ACC112 (cell line): ENCODE measurements around the gene BRD7.
A peak's percentile ranks its signal among the peaks of the same experiment; 100 is the strongest.

Source experiments
- H2AFZ ChIP-seq: fragments of 200-600 bp; sonication (generic); one replicate; pipeline ENCODE4 v1.6.0; 2017; ENCODE audit warnings: antibody characterized with exemption, low read length; ENCODE audit not compliant: unreplicated experiment
- H3K27ac ChIP-seq: fragments of 200-600 bp; sonication (generic); 2 replicates; pipeline ENCODE4 v1.5.1; 2014; ENCODE audit warnings: low read depth, mild to moderate bottlenecking, antibody characterized with exemption, low read length, moderate library complexity
- H3K27me3 ChIP-seq: fragments of 200-600 bp; sonication (generic); 2 replicates; pipeline ENCODE4 v1.6.1; 2014; ENCODE audit warnings: mild to moderate bottlenecking, antibody characterized with exemption, low read length, moderate library complexity, mixed read lengths; ENCODE audit not compliant: insufficient read depth
- H3K36me3 ChIP-seq: fragments of 200-600 bp; sonication (generic); 2 replicates; pipeline ENCODE4 v1.6.1; 2016; ENCODE audit warnings: mild to moderate bottlenecking, antibody characterized with exemption, low read length, moderate library complexity, mixed read lengths; ENCODE audit not compliant: insufficient read depth
- H3K4me1 ChIP-seq: fragments of 200-600 bp; sonication (generic); one replicate; pipeline ENCODE4 v1.6.1; 2016; ENCODE audit warnings: low read length, mixed read lengths; ENCODE audit not compliant: insufficient read depth, unreplicated experiment, control insufficient read depth
- H3K4me3 ChIP-seq: fragments of 200-600 bp; sonication (generic); 2 replicates; pipeline ENCODE4 v1.5.1; 2014; ENCODE audit warnings: mild to moderate bottlenecking, low read depth, low read length
- H3K79me2 ChIP-seq: fragments of 200-600 bp; sonication (generic); one replicate; pipeline ENCODE4 v1.6.0; 2016; ENCODE audit warnings: low read length; ENCODE audit not compliant: control insufficient read depth, unreplicated experiment, insufficient read depth

BRD7 gene

GRCh38 chr16:50303041-50303604 is 65.7 kb downstream of the BRD7 start:
- no peaks in the 10 kb centered on the region for H3K36me3 ChIP-seq
- H3K27ac ChIP-seq: peak overlapping the region; percentile 36; the same call in 1 of the 2 replicates
- H3K4me1 ChIP-seq: peaks cover 33% of the 10 kb centered on the region

DNA sequence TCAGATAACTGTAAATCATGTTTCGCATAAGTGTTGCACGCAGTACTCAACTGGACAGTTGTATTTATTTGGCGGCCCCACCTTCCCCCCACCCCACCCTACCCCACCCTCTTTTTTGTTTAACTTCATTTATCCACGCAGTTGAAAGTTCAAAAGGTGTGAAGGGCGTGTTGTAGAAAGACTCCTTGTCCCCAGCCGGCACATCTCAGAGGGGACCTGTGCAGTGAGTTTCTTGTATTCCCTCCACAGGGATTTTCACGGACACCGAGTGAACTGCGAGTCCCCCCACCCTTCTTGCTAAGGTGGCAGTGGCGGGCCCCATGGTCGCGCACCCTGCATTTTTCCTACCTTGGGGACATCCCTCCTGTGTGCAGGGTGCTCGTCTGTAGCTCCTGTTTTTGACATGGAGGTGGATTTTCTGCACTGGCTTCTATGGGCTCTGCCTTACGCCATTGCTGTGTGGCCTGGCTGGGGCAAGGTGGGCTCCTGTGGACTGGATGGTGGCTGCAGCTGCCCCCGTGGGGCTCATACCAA is 66.2 kb downstream of the BRD7 start:
- no peak overlapping the region for H3K27ac ChIP-seq
- no peak overlapping the region for H2AFZ ChIP-seq
- H3K79me2 ChIP-seq: no peaks in the 10 kb centered on the region
- H3K27me3 ChIP-seq: no peaks in the 10 kb centered on the region
- no peak overlapping the region for H3K4me3 ChIP-seq
- peaks cover 30% of the 10 kb centered on the region for H3K4me1 ChIP-seq
- no peaks in the 10 kb centered on the region for H3K36me3 ChIP-seq

More at GRCh38 chr16:50303041-50303604, 65.7 kb downstream of the BRD7 start:
- no peaks in the 10 kb centered on the region for H3K79me2 ChIP-seq
- no peaks in the 10 kb centered on the region for H3K27me3 ChIP-seq
- no peak overlapping the region for H2AFZ ChIP-seq
- no peak overlapping the region for H3K4me3 ChIP-seq

DNA sequence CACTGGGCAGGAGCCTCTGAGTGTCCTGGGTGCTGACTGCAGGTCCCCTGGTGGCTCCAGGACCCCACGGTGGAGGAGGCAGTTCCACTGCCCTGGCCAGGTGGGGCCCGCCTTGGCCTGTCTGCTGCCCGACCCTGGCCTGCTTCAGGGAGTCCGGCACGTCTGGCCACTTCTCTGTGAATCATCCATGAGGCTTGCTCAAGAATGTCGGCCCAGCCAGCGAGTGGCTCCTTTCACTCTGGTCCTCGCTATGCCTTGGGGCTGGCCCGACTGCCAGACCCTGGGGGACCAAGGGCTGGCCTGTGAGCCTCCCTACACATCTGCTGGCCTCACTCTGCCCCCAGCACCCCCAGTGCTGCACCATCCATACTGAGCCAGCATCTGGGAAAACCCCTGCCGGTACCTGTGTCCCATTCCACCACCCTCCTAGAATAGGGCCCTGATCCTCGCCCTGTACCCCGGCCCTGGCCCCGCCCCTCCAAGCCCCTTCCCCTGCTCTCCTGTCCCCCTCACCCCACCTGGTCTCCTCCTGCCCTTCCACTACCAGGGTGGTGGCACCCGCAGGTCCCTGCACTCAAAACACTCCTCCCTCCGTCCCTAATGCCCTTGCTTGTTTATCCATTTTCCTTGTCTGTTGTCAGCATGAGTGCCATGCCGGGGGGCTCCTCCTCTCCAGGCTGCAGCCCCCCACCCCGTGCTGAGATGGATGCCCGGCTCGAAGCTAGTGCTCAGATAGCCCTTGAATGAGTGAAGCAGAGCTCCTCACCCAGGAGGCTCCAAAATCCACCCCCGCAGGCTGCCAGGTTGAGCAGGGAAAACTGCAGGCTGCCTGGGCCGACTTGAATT is 66.9 kb downstream of the BRD7 start:
- H3K27me3 ChIP-seq: no peaks in the 10 kb centered on the region
- no peaks in the 10 kb centered on the region for H3K36me3 ChIP-seq
- peaks cover 27% of the 10 kb centered on the region for H3K4me1 ChIP-seq
- H2AFZ ChIP-seq: no peak overlapping the region
- H3K4me3 ChIP-seq: no peak overlapping the region
- peak overlapping the region; percentile 61 for H3K27ac ChIP-seq
- no peaks in the 10 kb centered on the region for H3K79me2 ChIP-seq

DNA sequence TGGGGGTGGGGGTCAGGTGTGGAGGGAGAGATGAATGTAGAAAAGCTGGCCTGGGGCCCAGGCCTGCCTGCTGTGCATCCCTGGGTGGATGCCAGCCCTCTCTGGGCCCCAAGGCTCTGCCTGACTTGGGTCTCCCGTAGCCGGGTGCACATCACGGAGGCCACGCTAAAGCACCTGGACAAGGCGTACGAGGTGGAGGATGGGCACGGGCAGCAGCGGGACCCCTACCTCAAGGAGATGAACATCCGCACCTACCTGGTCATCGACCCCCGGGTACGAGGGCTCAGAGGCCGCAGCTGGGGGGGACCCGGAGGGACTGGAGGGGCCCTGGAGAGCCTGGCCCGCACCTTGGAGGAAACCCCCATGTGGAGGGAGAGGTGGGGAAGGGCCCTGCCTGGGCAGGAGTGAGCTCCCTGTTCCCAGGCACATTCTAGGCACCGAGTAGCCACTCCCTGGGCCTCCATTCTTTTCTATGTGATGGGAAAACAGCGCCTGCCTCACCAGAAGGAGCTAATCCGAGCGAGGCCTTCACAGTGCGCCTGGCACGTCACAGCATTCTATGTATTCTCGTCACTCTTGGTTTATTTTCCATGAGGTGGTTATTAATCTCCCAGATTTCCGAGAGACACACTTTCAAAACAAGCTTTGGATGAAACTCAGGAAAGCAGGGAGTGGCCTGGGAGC is 67.7 kb downstream of the BRD7 start:
- H3K79me2 ChIP-seq: no peaks in the 10 kb centered on the region
- peak overlapping the region; percentile 61 for H3K27ac ChIP-seq
- no peaks in the 10 kb centered on the region for H3K27me3 ChIP-seq
- no peaks in the 10 kb centered on the region for H3K36me3 ChIP-seq
- no peak overlapping the region for H2AFZ ChIP-seq
- no peak overlapping the region for H3K4me3 ChIP-seq
- peaks cover 27% of the 10 kb centered on the region for H3K4me1 ChIP-seq

DNA sequence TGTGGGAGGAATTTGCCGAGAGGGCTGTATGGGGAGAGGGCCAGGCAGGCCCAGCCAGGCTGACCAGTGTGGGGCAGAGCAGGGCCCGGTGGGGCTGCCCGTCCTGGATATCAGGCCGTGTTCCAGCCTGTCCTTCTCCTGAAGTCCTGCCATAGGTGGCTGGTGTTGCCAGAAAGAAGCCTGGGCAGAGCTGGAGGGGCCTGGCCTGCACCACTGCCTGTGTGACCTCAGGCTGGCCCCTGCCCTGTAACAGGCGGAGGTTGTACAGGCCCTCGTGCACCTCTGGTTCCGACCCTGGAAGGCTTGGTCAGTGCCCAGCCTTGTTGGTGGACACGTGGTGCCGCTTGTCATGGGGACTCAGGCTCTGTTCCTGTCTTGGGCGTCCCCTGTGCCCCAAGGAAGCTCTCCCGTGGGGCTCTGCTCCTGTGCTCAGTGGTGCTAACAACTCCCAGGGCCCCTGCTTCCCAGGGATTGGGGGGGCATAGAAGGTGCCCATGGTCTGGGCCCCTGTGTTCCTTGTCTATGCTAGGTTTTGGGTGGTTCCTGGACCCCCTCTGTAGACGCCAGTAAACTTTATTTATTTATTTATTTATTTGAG is 69.2 kb downstream of the BRD7 start:
- peaks cover 27% of the 10 kb centered on the region for H3K4me1 ChIP-seq

DNA sequence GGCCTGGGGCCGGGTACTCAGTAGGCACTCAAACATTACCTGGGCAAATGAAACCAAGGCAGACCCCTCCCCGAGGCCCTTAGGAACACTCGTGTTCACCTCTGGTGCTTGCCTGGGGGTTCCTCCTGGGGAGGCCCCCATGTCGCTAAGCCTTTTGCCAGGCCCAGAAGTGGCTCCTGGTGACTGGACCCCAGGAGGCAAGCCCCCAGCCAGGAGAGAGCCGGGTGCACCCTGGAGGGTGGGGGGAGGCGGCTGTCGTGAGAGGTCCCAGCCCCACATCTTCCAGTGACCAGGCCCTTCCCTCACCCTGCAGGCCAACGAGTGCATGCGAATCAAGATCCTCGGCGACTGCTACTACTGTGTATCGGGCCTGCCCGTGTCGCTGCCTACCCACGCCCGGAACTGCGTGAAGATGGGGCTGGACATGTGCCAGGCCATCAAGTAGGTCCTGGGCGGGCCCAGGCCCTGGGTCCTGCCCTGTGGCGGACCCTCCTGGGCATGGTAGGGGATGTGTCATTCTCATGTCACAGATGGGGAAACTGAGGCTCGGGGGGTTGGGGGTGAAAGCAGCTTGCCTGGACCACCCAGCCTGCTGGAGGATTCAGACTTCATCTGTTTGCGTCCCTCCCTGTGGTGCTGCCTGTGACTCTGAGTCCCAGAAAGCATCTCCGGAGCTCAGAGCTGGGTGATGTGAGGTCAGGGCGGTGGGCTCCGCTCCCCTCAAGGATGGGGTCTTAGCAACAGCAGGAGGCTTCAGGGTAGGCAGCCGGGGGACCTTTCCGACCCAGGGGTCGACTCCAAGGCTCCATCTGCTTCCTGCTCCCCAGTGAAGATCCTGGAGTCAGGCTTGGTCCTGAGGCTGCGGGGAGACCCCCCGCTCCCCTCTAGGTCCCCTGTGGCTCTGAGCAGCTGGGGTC is 69.9 kb downstream of the BRD7 start:
- Histone ChIP-seq H2AFZ (no peak overlapping the region), H3K27me3 (no peaks in the 10 kb centered on the region), H3K79me2 (no peaks in the 10 kb centered on the region), H3K36me3 (no peaks in the 10 kb centered on the region), H3K4me1 (peaks cover 21% of the 10 kb centered on the region), H3K27ac (no peak overlapping the region), H3K4me3 (no peak overlapping the region)

More for the DNA sequence above, 69.2 kb downstream of the BRD7 start:
- no peak overlapping the region for H3K4me3 ChIP-seq
- H3K36me3 ChIP-seq: no peaks in the 10 kb centered on the region
- H3K79me2 ChIP-seq: no peaks in the 10 kb centered on the region
- H3K27ac ChIP-seq: no peak overlapping the region
- no peak overlapping the region for H2AFZ ChIP-seq
- no peaks in the 10 kb centered on the region for H3K27me3 ChIP-seq

- peaks cover 14% of the 10 kb centered on the region for H3K4me1 ChIP-seq
- no peaks in the 10 kb centered on the region for H3K79me2 ChIP-seq
- no peak overlapping the region for H3K27ac ChIP-seq
- no peak overlapping the region for H3K4me3 ChIP-seq
- H3K36me3 ChIP-seq: no peaks in the 10 kb centered on the region
- H3K27me3 ChIP-seq: no peaks in the 10 kb centered on the region
- H2AFZ ChIP-seq: no peak overlapping the region
These were observed 70.7 kb downstream of the BRD7 start for GRCh38 chr16:50298075-50298460.

- Histone ChIP-seq H3K36me3 (no peaks in the 10 kb centered on the region), H3K27ac (no peak overlapping the region), H3K27me3 (no peaks in the 10 kb centered on the region), H3K79me2 (no peaks in the 10 kb centered on the region), H3K4me1 (peaks cover 14% of the 10 kb centered on the region), H2AFZ (no peak overlapping the region), H3K4me3 (no peak overlapping the region)
These were observed 71.3 kb downstream of the BRD7 start for GRCh38 chr16:50297301-50298074.

GRCh38 chr16:50296807-50297206 is 72.0 kb downstream of the BRD7 start:
- no peak overlapping the region for H3K27ac ChIP-seq
- H3K4me3 ChIP-seq: no peak overlapping the region
- H3K4me1 ChIP-seq: peaks cover 10% of the 10 kb centered on the region
- H2AFZ ChIP-seq: no peak overlapping the region
- H3K27me3 ChIP-seq: no peaks in the 10 kb centered on the region
- no peaks in the 10 kb centered on the region for H3K79me2 ChIP-seq
- H3K36me3 ChIP-seq: no peaks in the 10 kb centered on the region
